Ishikawa (cell line): ENCODE data around the gene CTPS2.

Experiments
- CEBPB ChIP-seq: IDR thresholded peaks from 2 replicates; pipeline ENCODE4 v1.6.1; 2012
- CREB1 ChIP-seq: IDR thresholded peaks from 2 replicates; pipeline ENCODE4 v1.6.1; 2012; ENCODE audit warnings: low read depth
- EGR1 ChIP-seq: IDR thresholded peaks from 2 replicates; pipeline ENCODE4 v1.6.1; 2012
- EP300 ChIP-seq: IDR thresholded peaks from 2 replicates; pipeline ENCODE4 v1.6.1; 2012; ENCODE audit warnings: borderline replicate concordance
- FOXM1 ChIP-seq: IDR thresholded peaks from 2 replicates; pipeline ENCODE4 v1.6.1; 2012; ENCODE audit warnings: low read depth, borderline replicate concordance
- RAD21 ChIP-seq: IDR thresholded peaks from 2 replicates; pipeline ENCODE4 v1.6.1; 2012; ENCODE audit warnings: low read depth
- TAF1 ChIP-seq: IDR thresholded peaks from 2 replicates; pipeline ENCODE4 v1.6.1; 2012; ENCODE audit warnings: low read depth, mild to moderate bottlenecking
- TF ChIP-seq, protein P1 (sequence below): IDR thresholded peaks from 2 replicates; pipeline ENCODE4 v1.6.1; 2012; ENCODE audit warnings: low read depth, mild to moderate bottlenecking
- TF ChIP-seq, protein P2 (sequence below): IDR thresholded peaks from 2 replicates; pipeline ENCODE4 v1.6.1; 2012

DNA sequence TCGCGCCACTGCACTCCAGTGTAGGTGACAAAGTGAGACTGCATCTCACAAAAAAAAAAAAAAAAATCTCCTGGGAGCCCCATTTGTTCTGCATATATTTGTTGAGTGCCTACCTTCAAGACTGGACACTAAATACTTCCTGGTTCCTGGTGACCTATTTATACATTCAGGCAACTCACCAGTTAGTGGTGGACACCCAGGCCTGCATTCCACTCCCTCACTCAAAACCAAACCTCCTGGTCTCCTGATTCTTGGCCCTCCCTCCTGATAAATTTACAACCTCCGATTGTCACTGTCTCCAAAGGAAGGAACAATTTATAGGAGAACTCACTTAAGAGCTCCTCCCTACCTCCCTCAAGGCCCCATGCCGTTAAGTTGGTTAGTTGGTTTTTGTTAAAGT is 10.0 kb upstream of the CTPS2 start:
- TF ChIP-seq CEBPB (no peak), RAD21 (no peak), FOXM1 (no peak), CREB1 (no peak), EP300 (no peak), TAF1 (no peak), EGR1 (no peak)
- TF ChIP-seq, protein P1, sequence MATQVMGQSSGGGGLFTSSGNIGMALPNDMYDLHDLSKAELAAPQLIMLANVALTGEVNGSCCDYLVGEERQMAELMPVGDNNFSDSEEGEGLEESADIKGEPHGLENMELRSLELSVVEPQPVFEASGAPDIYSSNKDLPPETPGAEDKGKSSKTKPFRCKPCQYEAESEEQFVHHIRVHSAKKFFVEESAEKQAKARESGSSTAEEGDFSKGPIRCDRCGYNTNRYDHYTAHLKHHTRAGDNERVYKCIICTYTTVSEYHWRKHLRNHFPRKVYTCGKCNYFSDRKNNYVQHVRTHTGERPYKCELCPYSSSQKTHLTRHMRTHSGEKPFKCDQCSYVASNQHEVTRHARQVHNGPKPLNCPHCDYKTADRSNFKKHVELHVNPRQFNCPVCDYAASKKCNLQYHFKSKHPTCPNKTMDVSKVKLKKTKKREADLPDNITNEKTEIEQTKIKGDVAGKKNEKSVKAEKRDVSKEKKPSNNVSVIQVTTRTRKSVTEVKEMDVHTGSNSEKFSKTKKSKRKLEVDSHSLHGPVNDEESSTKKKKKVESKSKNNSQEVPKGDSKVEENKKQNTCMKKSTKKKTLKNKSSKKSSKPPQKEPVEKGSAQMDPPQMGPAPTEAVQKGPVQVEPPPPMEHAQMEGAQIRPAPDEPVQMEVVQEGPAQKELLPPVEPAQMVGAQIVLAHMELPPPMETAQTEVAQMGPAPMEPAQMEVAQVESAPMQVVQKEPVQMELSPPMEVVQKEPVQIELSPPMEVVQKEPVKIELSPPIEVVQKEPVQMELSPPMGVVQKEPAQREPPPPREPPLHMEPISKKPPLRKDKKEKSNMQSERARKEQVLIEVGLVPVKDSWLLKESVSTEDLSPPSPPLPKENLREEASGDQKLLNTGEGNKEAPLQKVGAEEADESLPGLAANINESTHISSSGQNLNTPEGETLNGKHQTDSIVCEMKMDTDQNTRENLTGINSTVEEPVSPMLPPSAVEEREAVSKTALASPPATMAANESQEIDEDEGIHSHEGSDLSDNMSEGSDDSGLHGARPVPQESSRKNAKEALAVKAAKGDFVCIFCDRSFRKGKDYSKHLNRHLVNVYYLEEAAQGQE = no peak
- TF ChIP-seq, protein P2, sequence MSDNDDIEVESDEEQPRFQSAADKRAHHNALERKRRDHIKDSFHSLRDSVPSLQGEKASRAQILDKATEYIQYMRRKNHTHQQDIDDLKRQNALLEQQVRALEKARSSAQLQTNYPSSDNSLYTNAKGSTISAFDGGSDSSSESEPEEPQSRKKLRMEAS = no peak
